Endothelial cell of umbilical vein (primary cell): ENCODE results near the gene ACTL7A. TPM values are rescaled to one million over a fixed set of nuclear protein-coding genes. Genes with fewer than 3 reads are reported as not detected.

Source experiments
- BruUV-seq: library from RNA; stranded (reverse); fragments of 400-500 nt; replicated peaks from 2 replicates; lab custom pipeline; 2021; lab: Mats Ljungman, UMichigan
- CTCF ChIA-PET: fragments of 300-600, 350-600 bp; sonication (Branson Sonifier 250); formaldehyde crosslinking; loops from one replicate; lab custom pipeline; 2021; ENCODE audit warnings: antibody characterized with exemption, inconsistent platforms; lab: Charles Lee
- POLR2A ChIA-PET: fragments of 300-600, 350-600 bp; sonication (Branson Sonifier 250); formaldehyde crosslinking; loops from one replicate; lab custom pipeline; 2021; ENCODE audit warnings: antibody characterized with exemption, inconsistent platforms; lab: Charles Lee
- DNase-seq: peaks from one replicate; pipeline ENCODE4 v3.0.0-alpha.2; 2011; ENCODE audit warnings: low read depth, low spot score
- FAIRE-seq: peaks from 2 replicates; lab custom pipeline; 2011; peaks lifted over from hg19 to GRCh38; lab: Jason Lieb, UNC
- H2AFZ ChIP-seq: 2 replicates; pipeline ENCODE4 v1.6.0; 2012; ENCODE audit warnings: low read depth, low read length, control low read depth, inconsistent platforms
- H3K27ac ChIP-seq: 2 replicates; pipeline ENCODE4 v1.5.1; 2011; ENCODE audit warnings: low read depth, mild to moderate bottlenecking, control low read depth, low read length, moderate library complexity; ENCODE audit not compliant: insufficient read depth
- H3K27me3 ChIP-seq, 2 experiments: 2 replicates each; pipeline versions ENCODE4 v1.6.0 to v1.6.1; 2011; ENCODE audit warnings: low read length in 2 of 2, mixed read lengths in 1 of 2; ENCODE audit not compliant: control insufficient read depth in 2 of 2, insufficient read depth in 2 of 2
- H3K36me3 ChIP-seq, 2 experiments: 2 replicates in 1 of 2; 3 replicates in 1 of 2; pipeline ENCODE4 v1.5.1; 2011; ENCODE audit warnings: low read length in 2 of 2, mild to moderate bottlenecking in 1 of 2, moderate library complexity in 1 of 2; ENCODE audit not compliant: control insufficient read depth in 2 of 2, insufficient read depth in 2 of 2; ENCODE audit errors: extremely low read depth in 1 of 2
- H3K4me1 ChIP-seq: 3 replicates; pipeline ENCODE4 v1.5.1; 2011; ENCODE audit warnings: mild to moderate bottlenecking, low read length; ENCODE audit not compliant: control insufficient read depth, insufficient read depth; ENCODE audit errors: extremely low read depth
- H3K4me2 ChIP-seq: 2 replicates; pipeline ENCODE4 v1.6.1; 2011; ENCODE audit warnings: low read length, control low read depth, mixed read lengths; ENCODE audit not compliant: insufficient read depth
- H3K4me3 ChIP-seq, 3 experiments: fragments of 200-600 bp in 1 of 3; sonication (generic), shearing (Covaris generic) in 1 of 3; replicated peaks in 1 of 3; 2 replicates each; pipeline ENCODE4 v1.5.1; 2011 to 2016; ENCODE audit warnings: control low read depth in 3 of 3, low read length in 3 of 3, mild to moderate bottlenecking in 2 of 3, inconsistent platforms in 1 of 3, low read depth in 1 of 3, moderate library complexity in 1 of 3; ENCODE audit not compliant: insufficient read depth in 1 of 3
- H3K79me2 ChIP-seq: 2 replicates; pipeline ENCODE4 v1.6.0; 2012; ENCODE audit warnings: low read length, inconsistent platforms; ENCODE audit not compliant: control insufficient read depth, insufficient read depth
- H3K9ac ChIP-seq: replicated peaks from 2 replicates; pipeline ENCODE3; 2011; ENCODE audit warnings: low read length, control low read depth; ENCODE audit not compliant: insufficient read depth; ENCODE audit errors: extremely low read depth
- H3K9me1 ChIP-seq: replicated peaks from 3 replicates; pipeline ENCODE4 v1.6.0; 2011; ENCODE audit warnings: mild to moderate bottlenecking, low read length; ENCODE audit not compliant: control insufficient read depth, insufficient read depth; ENCODE audit errors: extremely low read depth
- H3K9me3 ChIP-seq: replicated peaks from 2 replicates; pipeline ENCODE4 v1.5.1; 2012; ENCODE audit warnings: low read length, inconsistent platforms; ENCODE audit not compliant: control insufficient read depth, insufficient read depth
- H4K20me1 ChIP-seq: replicated peaks from 2 replicates; pipeline ENCODE3; 2011; ENCODE audit warnings: mild to moderate bottlenecking, low read length; ENCODE audit not compliant: control insufficient read depth, insufficient read depth; ENCODE audit errors: extremely low read depth
- EZH2 ChIP-seq: IDR thresholded peaks from 2 replicates; pipeline ENCODE4 v1.6.1; 2012; ENCODE audit warnings: borderline replicate concordance, low read depth, mild to moderate bottlenecking, moderate library complexity, low read length, inconsistent platforms; ENCODE audit not compliant: severe bottlenecking
- FOS ChIP-seq: IDR thresholded peaks from 2 replicates; pipeline ENCODE4 v1.6.1; 2011; ENCODE audit warnings: mild to moderate bottlenecking, low read length, moderate library complexity, borderline replicate concordance; ENCODE audit not compliant: insufficient read depth
- GATA2 ChIP-seq: IDR thresholded peaks from 2 replicates; pipeline ENCODE4 v1.7.0; 2011; ENCODE audit warnings: low read depth, mild to moderate bottlenecking, moderate library complexity, mixed read lengths, low read length; ENCODE audit not compliant: insufficient read length, insufficient read depth
- JUN ChIP-seq: IDR thresholded peaks from 2 replicates; pipeline ENCODE4 v1.6.1; 2011; ENCODE audit warnings: borderline replicate concordance, low read depth; ENCODE audit not compliant: insufficient read length, insufficient read depth
- MAX ChIP-seq: IDR thresholded peaks from 2 replicates; pipeline ENCODE4 v1.6.1; 2011; ENCODE audit not compliant: insufficient read depth, insufficient read length
- MYC ChIP-seq: IDR thresholded peaks from one replicate; pipeline ENCODE4 v1.6.1; 2011; ENCODE audit warnings: mild to moderate bottlenecking, low read depth, low read length
- POLR2A ChIP-seq: IDR thresholded peaks from 2 replicates; pipeline ENCODE4 v1.6.1; 2012; ENCODE audit warnings: low read depth, mild to moderate bottlenecking, control low read depth, low read length
- POLR2AphosphoS5 ChIP-seq: IDR thresholded peaks from 2 replicates; pipeline ENCODE4 v1.6.1; 2012; ENCODE audit warnings: low read depth, mild to moderate bottlenecking, control low read depth, low read length, moderate library complexity; ENCODE audit not compliant: insufficient read depth
- dilution Hi-C: fragments of 300-500 bp; cut with MboI; formaldehyde crosslinking; loops from one replicate; pipeline ENCODE4 v1.15.0; 2019; ENCODE audit warnings: low sequenced_read_pairs; ENCODE audit not compliant: extremely low pct_ligation_motif_present
- intact Hi-C: fragments of 100-400 bp; cut with micrococcal nuclease; formaldehyde crosslinking; loops from one replicate; pipeline ENCODE4 v1.10.0; 2022
- polyA plus RNA-seq, 4 experiments: library from polyadenylated mRNA; depleted of rRNA in 3 of 4; stranded (reverse) in 3 of 4; unstranded in 1 of 4; fragments of >200 nt; gene quantifications; 2 replicates each; pipeline versions ENCODE4 v1.2.1 to v1.2.3, GENCODE V29; 2011 to 2012; ENCODE audit warnings: missing spikeins in 1 of 4
- total RNA-seq: library from RNA; stranded (reverse); gene quantifications from 2 replicates; pipeline ENCODE4 v1.2.3, GENCODE V29; 2021
- TF ChIP-seq, protein P1 (sequence below), 2 donors: IDR thresholded peaks; 1 replicate in 1 of 2; 2 replicates in 1 of 2; pipeline ENCODE4 v1.5.1; 2011; ENCODE audit warnings: low read length in 2 of 2, mild to moderate bottlenecking in 2 of 2, moderate library complexity in 2 of 2, control low read depth in 1 of 2, inconsistent platforms in 1 of 2, low read depth in 1 of 2; ENCODE audit not compliant: insufficient read depth in 1 of 2; ENCODE audit errors: extremely low read depth in 1 of 2

Gene ACTL7A
- total and polyA plus RNA-seq, 2 donors (not counting 3 experiments of a cell fraction or from before 2014, with no cell fraction given) = not detected

GRCh38 chr9:108904161-108904560 is 42.1 kb downstream of the ACTL7A start:
- no peaks in the 10 kb centered on the region for H3K79me2 ChIP-seq
- FAIRE-seq (no peak), DNase-seq (no peak)
- TF ChIP-seq FOS (no peak), MAX (no peak), EZH2 (no peak), MYC (no peak), JUN (no peak), POLR2A (no peak), GATA2 (no peak), POLR2AphosphoS5 (no peak)
- TF ChIP-seq, protein P1, sequence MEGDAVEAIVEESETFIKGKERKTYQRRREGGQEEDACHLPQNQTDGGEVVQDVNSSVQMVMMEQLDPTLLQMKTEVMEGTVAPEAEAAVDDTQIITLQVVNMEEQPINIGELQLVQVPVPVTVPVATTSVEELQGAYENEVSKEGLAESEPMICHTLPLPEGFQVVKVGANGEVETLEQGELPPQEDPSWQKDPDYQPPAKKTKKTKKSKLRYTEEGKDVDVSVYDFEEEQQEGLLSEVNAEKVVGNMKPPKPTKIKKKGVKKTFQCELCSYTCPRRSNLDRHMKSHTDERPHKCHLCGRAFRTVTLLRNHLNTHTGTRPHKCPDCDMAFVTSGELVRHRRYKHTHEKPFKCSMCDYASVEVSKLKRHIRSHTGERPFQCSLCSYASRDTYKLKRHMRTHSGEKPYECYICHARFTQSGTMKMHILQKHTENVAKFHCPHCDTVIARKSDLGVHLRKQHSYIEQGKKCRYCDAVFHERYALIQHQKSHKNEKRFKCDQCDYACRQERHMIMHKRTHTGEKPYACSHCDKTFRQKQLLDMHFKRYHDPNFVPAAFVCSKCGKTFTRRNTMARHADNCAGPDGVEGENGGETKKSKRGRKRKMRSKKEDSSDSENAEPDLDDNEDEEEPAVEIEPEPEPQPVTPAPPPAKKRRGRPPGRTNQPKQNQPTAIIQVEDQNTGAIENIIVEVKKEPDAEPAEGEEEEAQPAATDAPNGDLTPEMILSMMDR (IDR thresholded peaks at IDR 0.05; ENCODE audit: extremely low read depth in 1 of 2, insufficient read depth in 1 of 2, low read depth in 1 of 2, low read length in 2 of 2) = no peak
- H3K4me1 ChIP-seq = no peaks in the 10 kb centered on the region
- H4K20me1 ChIP-seq = no peaks in the 10 kb centered on the region
- BruUV-seq = no TSS peak
- no peaks in the 10 kb centered on the region for H3K27me3 ChIP-seq
- no peak overlapping the region for H3K4me3 ChIP-seq
- no peaks in the 10 kb centered on the region for H3K9me1 ChIP-seq
- intact Hi-C loops (no loop called here), dilution Hi-C loops (no loop called here)
- CTCF ChIA-PET = interaction anchor here (0.6 to 1.0 kb wide), 2 partner anchors 17 to 1405 kb away, joined by 3 to 4 read pairs; no protein-coding TSS in a partner anchor
- POLR2A ChIA-PET = no interaction called here
- no peak overlapping the region for H3K9ac ChIP-seq
- H3K27ac ChIP-seq = no peak overlapping the region
- H3K9me3 ChIP-seq = no peaks in the 10 kb centered on the region
- H3K36me3 ChIP-seq = peaks cover 23 to 27% of the 10 kb centered on the region in 2 experiments
- no peak overlapping the region for H3K4me2 ChIP-seq
- no peak overlapping the region for H2AFZ ChIP-seq
